Neuron (in vitro differentiated cells): ENCODE data around the gene PRCC.
A peak's percentile ranks its signal among the peaks of the same experiment; 100 is the strongest.

ENCODE experiments used
- H2AFZ ChIP-seq: one replicate; pipeline ENCODE4 v1.6.1; 2013; ENCODE audit warnings: low read depth, mild to moderate bottlenecking, inconsistent platforms, low read length, moderate library complexity
- H3K27me3 ChIP-seq: one replicate; pipeline ENCODE4 v1.6.1; 2013; ENCODE audit warnings: low read length; ENCODE audit not compliant: insufficient read depth
- H3K36me3 ChIP-seq: one replicate; pipeline ENCODE4 v1.6.1; 2013; ENCODE audit warnings: low read length; ENCODE audit not compliant: insufficient read depth
- H3K4me1 ChIP-seq: one replicate; pipeline ENCODE4 v1.6.1; 2013; ENCODE audit warnings: low read length; ENCODE audit not compliant: insufficient read depth
- H3K4me3 ChIP-seq: 2 replicates; pipeline ENCODE4 v1.5.1; 2013; ENCODE audit warnings: mild to moderate bottlenecking, low read length, moderate library complexity
- H3K9me3 ChIP-seq: one replicate; pipeline ENCODE4 v1.6.1; 2013; ENCODE audit warnings: low read length

Gene PRCC

GRCh38 chr1:156811168-156811567 lies 43.8 kb downstream of the PRCC start:
- Histone ChIP-seq H2AFZ (no peak overlapping the region), H3K9me3 (no peaks in the 10 kb centered on the region), H3K36me3 (no peaks in the 10 kb centered on the region), H3K4me3 (no peak overlapping the region), H3K4me1 (peaks cover 5% of the 10 kb centered on the region), H3K27me3 (peaks cover 27% of the 10 kb centered on the region)

- H3K9me3 ChIP-seq = no peaks in the 10 kb centered on the region
- no peak overlapping the region for H2AFZ ChIP-seq
- H3K36me3 ChIP-seq = no peaks in the 10 kb centered on the region
- H3K27me3 ChIP-seq = peaks cover 33% of the 10 kb centered on the region
- H3K4me1 ChIP-seq = peaks cover 5% of the 10 kb centered on the region
- H3K4me3 ChIP-seq = no peak overlapping the region
Observed at GRCh38 chr1:156812293-156812990, 45.1 kb downstream of the PRCC start.

- peaks cover 5% of the 10 kb centered on the region for H3K4me1 ChIP-seq
- no peak overlapping the region for H3K4me3 ChIP-seq
- peaks cover 33% of the 10 kb centered on the region for H3K27me3 ChIP-seq
- H3K36me3 ChIP-seq = no peaks in the 10 kb centered on the region
- no peaks in the 10 kb centered on the region for H3K9me3 ChIP-seq
- peak overlapping the region; percentile 48 for H2AFZ ChIP-seq
Observed at GRCh38 chr1:156813298-156813697, 46.0 kb downstream of the PRCC start.

- Histone ChIP-seq H2AFZ (peak overlapping the region; percentile 48), H3K4me1 (peaks cover 5% of the 10 kb centered on the region), H3K4me3 (peak overlapping the region; percentile 4), H3K9me3 (no peaks in the 10 kb centered on the region), H3K27me3 (peaks cover 33% of the 10 kb centered on the region), H3K36me3 (no peaks in the 10 kb centered on the region)
Observed at GRCh38 chr1:156813750-156814570, 46.6 kb downstream of the PRCC start.

GRCh38 chr1:156814571-156815260 lies 47.4 kb downstream of the PRCC start:
- no peaks in the 10 kb centered on the region for H3K36me3 ChIP-seq
- H3K4me3 ChIP-seq = no peak overlapping the region
- peaks cover 5% of the 10 kb centered on the region for H3K4me1 ChIP-seq
- H3K27me3 ChIP-seq = peaks cover 33% of the 10 kb centered on the region
- no peaks in the 10 kb centered on the region for H3K9me3 ChIP-seq
- peak overlapping the region; percentile 48 for H2AFZ ChIP-seq

- H3K9me3 ChIP-seq = no peaks in the 10 kb centered on the region
- H2AFZ ChIP-seq = no peak overlapping the region
- H3K36me3 ChIP-seq = no peaks in the 10 kb centered on the region
- peaks cover 33% of the 10 kb centered on the region for H3K27me3 ChIP-seq
- peaks cover 5% of the 10 kb centered on the region for H3K4me1 ChIP-seq
- no peak overlapping the region for H3K4me3 ChIP-seq
Observed at GRCh38 chr1:156815307-156815826, 48.0 kb downstream of the PRCC start.

- Histone ChIP-seq H2AFZ (no peak overlapping the region), H3K27me3 (peaks cover 33% of the 10 kb centered on the region), H3K4me3 (no peak overlapping the region), H3K9me3 (no peaks in the 10 kb centered on the region), H3K4me1 (peaks cover 5% of the 10 kb centered on the region), H3K36me3 (no peaks in the 10 kb centered on the region)
Observed at GRCh38 chr1:156815961-156816422, 48.7 kb downstream of the PRCC start.

GRCh38 chr1:156816561-156817328 lies 49.4 kb downstream of the PRCC start, which contains the start of gene SH2D2A:
SH2D2A (minus strand) TSS chr1:156816848; CDS start chr1:156816708, 140 bp downstream.
- Histone ChIP-seq H3K27me3 (peaks cover 37% of the 10 kb centered on the region), H3K4me3 (no peak within 1 kb of the TSS)

GRCh38 chr1:156821801-156822200 lies 54.5 kb downstream of the PRCC start:
- H2AFZ ChIP-seq = no peak overlapping the region
- no peaks in the 10 kb centered on the region for H3K36me3 ChIP-seq
- H3K9me3 ChIP-seq = no peaks in the 10 kb centered on the region
- H3K4me1 ChIP-seq = no peaks in the 10 kb centered on the region
- H3K27me3 ChIP-seq = peaks cover 14% of the 10 kb centered on the region
- no peak overlapping the region for H3K4me3 ChIP-seq

More at GRCh38 chr1:156816561-156817328, 49.4 kb downstream of the PRCC start, which contains the start of gene SH2D2A:
- no peak within 1 kb of the TSS for H2AFZ ChIP-seq
- H3K36me3 ChIP-seq = no peaks in the 10 kb centered on the region
- H3K4me1 ChIP-seq = peaks cover 5% of the 10 kb centered on the region
- no peaks in the 10 kb centered on the region for H3K9me3 ChIP-seq

- Histone ChIP-seq H2AFZ (no peak overlapping the region), H3K4me3 (no peak overlapping the region)
Observed at GRCh38 chr1:156822680-156823079, 55.3 kb downstream of the PRCC start.

GRCh38 chr1:156823210-156823790 lies 56.0 kb downstream of the PRCC start:
- Histone ChIP-seq H3K36me3 (no peaks in the 10 kb centered on the region), H3K27me3 (peaks cover 14% of the 10 kb centered on the region), H2AFZ (no peak overlapping the region), H3K4me1 (no peaks in the 10 kb centered on the region), H3K9me3 (no peaks in the 10 kb centered on the region), H3K4me3 (no peak overlapping the region)

More at GRCh38 chr1:156822680-156823079, 55.3 kb downstream of the PRCC start:
- no peaks in the 10 kb centered on the region for H3K4me1 ChIP-seq
- no peaks in the 10 kb centered on the region for H3K9me3 ChIP-seq
- H3K36me3 ChIP-seq = no peaks in the 10 kb centered on the region
- H3K27me3 ChIP-seq = peaks cover 14% of the 10 kb centered on the region

GRCh38 chr1:156826630-156827029 lies 59.3 kb downstream of the PRCC start:
- H2AFZ ChIP-seq = no peak overlapping the region
- no peaks in the 10 kb centered on the region for H3K4me1 ChIP-seq
- peaks cover 23% of the 10 kb centered on the region for H3K27me3 ChIP-seq
- no peaks in the 10 kb centered on the region for H3K36me3 ChIP-seq
- H3K4me3 ChIP-seq = no peak overlapping the region
- no peaks in the 10 kb centered on the region for H3K9me3 ChIP-seq
